H1 (cell line): Measurements from ENCODE around the gene TTC28. TPM values are rescaled to one million over a fixed set of nuclear protein-coding genes. Genes with fewer than 3 reads are reported as not detected.

Experiments used
- CTCF ChIA-PET: fragments of 300-600 bp; sonication (Branson Sonifier 250); formaldehyde crosslinking; loops from one replicate; lab custom pipeline; 2021; ENCODE audit not compliant: partially characterized antibody; lab: Charles Lee
- POLR2A ChIA-PET: fragments of 300-600 bp; sonication (Branson Sonifier 250); formaldehyde crosslinking; loops from one replicate; lab custom pipeline; 2021; ENCODE audit warnings: inconsistent platforms; ENCODE audit not compliant: partially characterized antibody; lab: Charles Lee
- DNase-seq, 2 experiments: peaks; one replicate each; pipeline versions ENCODE4 v3.0.0 to v3.0.0-alpha.2; 2010 to 2022; ENCODE audit warnings: low spot score in 2 of 2, low read depth in 1 of 2, mixed read lengths in 1 of 2
- FAIRE-seq: peaks from 2 replicates; lab custom pipeline; 2011; peaks lifted over from hg19 to GRCh38; lab: Jason Lieb, UNC
- H2AFZ ChIP-seq: 2 replicates; pipeline ENCODE4 v1.8.1; 2012; ENCODE audit warnings: low read length, inconsistent platforms
- H2AK5ac ChIP-seq: 2 replicates; pipeline ENCODE4 v1.6.1; 2013; ENCODE audit warnings: low read depth, low read length
- H2BK120ac ChIP-seq: replicated peaks from 2 replicates; pipeline ENCODE3; 2013; ENCODE audit warnings: low read depth, low read length, inconsistent platforms
- H2BK12ac ChIP-seq: 2 replicates; pipeline ENCODE4 v1.6.1; 2013; ENCODE audit warnings: low read depth, low read length
- H2BK15ac ChIP-seq: 2 replicates; pipeline ENCODE4 v1.6.1; 2013; ENCODE audit warnings: low read length
- H2BK20ac ChIP-seq: 2 replicates; pipeline ENCODE4 v1.6.1; 2013; ENCODE audit warnings: low read length
- H2BK5ac ChIP-seq: 2 replicates; pipeline ENCODE4 v1.6.1; 2013; ENCODE audit warnings: low read depth, low read length
- H3K14ac ChIP-seq: 2 replicates; pipeline ENCODE4 v1.6.1; 2013; ENCODE audit warnings: inconsistent platforms; ENCODE audit not compliant: insufficient read length
- H3K18ac ChIP-seq: 2 replicates; pipeline ENCODE4 v1.6.1; 2013; ENCODE audit warnings: low read length; ENCODE audit errors: extremely low read depth
- H3K23ac ChIP-seq: 2 replicates; pipeline ENCODE4 v1.6.1; 2013; ENCODE audit warnings: inconsistent platforms; ENCODE audit not compliant: insufficient read length
- H3K23me2 ChIP-seq: 2 replicates; pipeline ENCODE4 v1.6.1; 2013; ENCODE audit warnings: low read depth, low read length
- H3K27ac ChIP-seq: 2 replicates; pipeline ENCODE4 v1.6.1; 2011; ENCODE audit warnings: low read depth, low read length, inconsistent platforms
- H3K27me3 ChIP-seq, 4 experiments: replicated peaks in 1 of 4; 1 replicate in 1 of 4; 2 replicates in 3 of 4; pipeline versions ENCODE4 v1.6.1 to v1.8.1; 2011 to 2013; ENCODE audit warnings: low read length in 3 of 4, mild to moderate bottlenecking in 3 of 4, inconsistent platforms in 2 of 4, mixed read lengths in 2 of 4, moderate library complexity in 1 of 4; ENCODE audit not compliant: control insufficient read depth in 3 of 4, insufficient read depth in 3 of 4; ENCODE audit errors: extremely low read depth in 1 of 4
- H3K36me3 ChIP-seq, 4 experiments: 2 replicates each; pipeline versions ENCODE4 v1.6.1 to v1.8.1; 2011 to 2013; ENCODE audit warnings: mild to moderate bottlenecking in 4 of 4, low read length in 3 of 4, moderate library complexity in 2 of 4, control low read depth in 1 of 4, inconsistent platforms in 1 of 4; ENCODE audit not compliant: insufficient read depth in 4 of 4, control insufficient read depth in 2 of 4
- H3K4ac ChIP-seq: replicated peaks from 2 replicates; pipeline ENCODE3; 2013; ENCODE audit warnings: low read length, low read depth, mixed read lengths, inconsistent platforms; ENCODE audit not compliant: insufficient read length
- H3K4me1 ChIP-seq, 4 experiments: replicated peaks in 1 of 4; 1 replicate in 1 of 4; 2 replicates in 3 of 4; pipeline versions ENCODE4 v1.6.1 to v1.8.1; 2011 to 2013; ENCODE audit warnings: low read length in 3 of 4, inconsistent platforms in 2 of 4, mixed read lengths in 1 of 4; ENCODE audit not compliant: insufficient read depth in 4 of 4, control insufficient read depth in 3 of 4
- H3K4me2 ChIP-seq, 2 experiments: 2 replicates each; pipeline versions ENCODE4 v1.6.1 to v1.8.1; 2011 to 2013; ENCODE audit warnings: low read depth in 2 of 2, low read length in 2 of 2, control low read depth in 1 of 2, inconsistent platforms in 1 of 2, mild to moderate bottlenecking in 1 of 2; ENCODE audit not compliant: insufficient read depth in 1 of 2
- H3K4me3 ChIP-seq, 4 experiments: fragments of 200-600, 300-600 bp in 1 of 4; sonication (generic), shearing (Covaris generic), sonication (Bioruptor Twin) in 1 of 4; 2 replicates each; pipeline versions ENCODE4 v1.5.1 to v1.8.1; 2011 to 2016; ENCODE audit warnings: low read length in 4 of 4, low read depth in 3 of 4, control low read depth in 2 of 4, inconsistent platforms in 2 of 4, mild to moderate bottlenecking in 2 of 4, mixed read lengths in 1 of 4, moderate library complexity in 1 of 4; ENCODE audit not compliant: insufficient read depth in 2 of 4; ENCODE audit errors: extremely low read depth in 1 of 4
- H3K56ac ChIP-seq: replicated peaks from 2 replicates; pipeline ENCODE3; 2013; ENCODE audit warnings: low read depth, mild to moderate bottlenecking, mixed read lengths, low read length, inconsistent platforms; ENCODE audit not compliant: insufficient read length
- H3K79me1 ChIP-seq: 2 replicates; pipeline ENCODE4 v1.6.1; 2013; ENCODE audit warnings: low read depth, low read length, control low read depth
- H3K79me2 ChIP-seq, 2 experiments: 2 replicates each; pipeline versions ENCODE4 v1.6.1 to v1.8.1; 2012 to 2013; ENCODE audit warnings: low read length in 2 of 2, mild to moderate bottlenecking in 2 of 2, inconsistent platforms in 1 of 2; ENCODE audit not compliant: insufficient read depth in 2 of 2, control insufficient read depth in 1 of 2
- H3K9ac ChIP-seq, 4 experiments: replicated peaks in 1 of 4; 1 replicate in 1 of 4; 2 replicates in 3 of 4; pipeline versions ENCODE4 v1.6.1 to v1.8.1; 2011 to 2013; ENCODE audit warnings: low read depth in 3 of 4, low read length in 3 of 4, control low read depth in 2 of 4, mild to moderate bottlenecking in 2 of 4, moderate library complexity in 2 of 4, inconsistent platforms in 1 of 4; ENCODE audit errors: extremely low read depth in 1 of 4
- H3K9me3 ChIP-seq, 2 experiments: 2 replicates each; pipeline versions ENCODE4 v1.6.1 to v1.8.1; 2012 to 2013; ENCODE audit warnings: mild to moderate bottlenecking in 2 of 2, moderate library complexity in 2 of 2, control low read depth in 1 of 2, inconsistent platforms in 1 of 2, low read depth in 1 of 2, low read length in 1 of 2, mixed read lengths in 1 of 2; ENCODE audit not compliant: insufficient read depth in 2 of 2
- H4K20me1 ChIP-seq, 2 experiments: replicated peaks in 1 of 2; 2 replicates each; pipeline versions ENCODE3 to v1.8.1; 2011 to 2013; ENCODE audit warnings: inconsistent platforms in 2 of 2, low read length in 2 of 2, mild to moderate bottlenecking in 1 of 2; ENCODE audit not compliant: insufficient read depth in 2 of 2, control insufficient read depth in 1 of 2
- H4K5ac ChIP-seq: 2 replicates; pipeline ENCODE4 v1.6.1; 2013; ENCODE audit warnings: low read length, low read depth, mixed read lengths, inconsistent platforms; ENCODE audit not compliant: insufficient read length
- H4K8ac ChIP-seq: 2 replicates; pipeline ENCODE4 v1.8.0; 2013; ENCODE audit warnings: mild to moderate bottlenecking, moderate library complexity, low read length, inconsistent platforms; ENCODE audit not compliant: insufficient read depth; ENCODE audit errors: extremely low read depth
- H4K91ac ChIP-seq: replicated peaks from 2 replicates; pipeline ENCODE3; 2013; ENCODE audit warnings: low read length, mixed read lengths, inconsistent platforms; ENCODE audit not compliant: insufficient read length
- CHD1 ChIP-seq: IDR thresholded peaks from 2 replicates; pipeline ENCODE4 v1.6.1; 2012; ENCODE audit warnings: low read depth, low read length, improper control_type of control experiment
- CTCF ChIP-seq, 3 experiments: IDR thresholded peaks; 1 replicate in 2 of 3; 2 replicates in 1 of 3; pipeline versions ENCODE4 v1.5.1 to v1.6.1; 2011; ENCODE audit warnings: low read length in 3 of 3, mild to moderate bottlenecking in 3 of 3, inconsistent platforms in 2 of 3, low read depth in 1 of 3, moderate library complexity in 1 of 3; ENCODE audit not compliant: insufficient read depth in 1 of 3; ENCODE audit errors: control extremely low read depth in 1 of 3
- EZH2 ChIP-seq: fragments of 200-600 bp; sonication (generic); IDR thresholded peaks from 2 replicates; pipeline ENCODE4 v1.7.1; 2012; ENCODE audit warnings: low read depth, mild to moderate bottlenecking, moderate library complexity, low read length, inconsistent platforms; ENCODE audit not compliant: severe bottlenecking
- FOSL1 ChIP-seq: IDR thresholded peaks from 2 replicates; pipeline ENCODE4 v1.6.1; 2011; ENCODE audit warnings: mild to moderate bottlenecking, low read depth, low read length, moderate library complexity; ENCODE audit not compliant: insufficient read depth
- GABPA ChIP-seq: IDR thresholded peaks from 2 replicates; pipeline ENCODE4 v1.6.1; 2011; ENCODE audit warnings: mild to moderate bottlenecking, low read length, moderate library complexity, borderline replicate concordance; ENCODE audit not compliant: insufficient read depth
- MAX ChIP-seq: IDR thresholded peaks from 2 replicates; pipeline ENCODE4 v1.6.1; 2012; ENCODE audit warnings: inconsistent platforms
- SP1 ChIP-seq: IDR thresholded peaks from 2 replicates; pipeline ENCODE4 v1.6.1; 2011; ENCODE audit warnings: low read depth, low read length
- SP2 ChIP-seq: IDR thresholded peaks from 2 replicates; pipeline ENCODE4 v1.6.1; 2012; ENCODE audit warnings: mild to moderate bottlenecking, low read length, inconsistent platforms
- SRF ChIP-seq: IDR thresholded peaks from 2 replicates; pipeline ENCODE4 v1.6.1; 2011; ENCODE audit warnings: mild to moderate bottlenecking, low read depth, low read length, moderate library complexity
- SUZ12 ChIP-seq: fragments of 200-600 bp; sonication (generic); IDR thresholded peaks from 2 replicates; pipeline ENCODE4 v1.6.1; 2012; ENCODE audit warnings: mild to moderate bottlenecking, inconsistent platforms, low read length, moderate library complexity, mixed read lengths
- TAF7 ChIP-seq: optimal IDR thresholded peaks from 2 replicates; pipeline ENCODE3; 2011; ENCODE audit warnings: low read depth, mild to moderate bottlenecking, inconsistent platforms, low read length, moderate library complexity, borderline replicate concordance
- TBP ChIP-seq: IDR thresholded peaks from 2 replicates; pipeline ENCODE4 v1.6.1; 2011; ENCODE audit warnings: low read depth, low read length, improper control_type of control experiment
- YY1 ChIP-seq: IDR thresholded peaks from 2 replicates; pipeline ENCODE4 v1.6.1; 2011; ENCODE audit warnings: low read depth, mild to moderate bottlenecking, low read length
- polyA plus RNA-seq, 7 experiments: library from polyadenylated mRNA; depleted of rRNA in 3 of 7; stranded (reverse) in 5 of 7; unstranded in 2 of 7; fragments of >200 nt in 5 of 7; fragments of 200-250 nt in 2 of 7; gene quantifications; 1 replicate in 5 of 7; 2 replicates in 1 of 7; 4 replicates in 1 of 7; pipeline versions ENCODE4 v1.2.1 to v1.2.3, GENCODE V29; 2011 to 2013; ENCODE audit warnings: missing spikeins in 2 of 7, mixed read lengths in 2 of 7
- total RNA-seq: library from RNA; stranded (reverse); fragmentation: NEBNext Ultra II Directional; extraction: Animal tissue kit (Norgen Biotek cat#: 25700); gene quantifications from 2 replicates; pipeline ENCODE4 v1.2.1, GENCODE V29; 2021

TTC28 gene
- total and polyA plus RNA-seq, 2 of the 8 experiments (the other 6 are each of a cell fraction or from before 2014, with no cell fraction given) = 2.6 to 12.6 TPM

GRCh38 chr22:28360939-28361338, 318.7 kb downstream of the TTC28 start:
- Histone ChIP-seq H2AK5ac (no peak overlapping the region), H3K23ac (no peak overlapping the region), H4K91ac (no peak overlapping the region), H2BK120ac (no peak overlapping the region), H3K27ac (no peak overlapping the region), H3K79me1 (no peaks in the 10 kb centered on the region), H3K79me2 (no peaks in the 10 kb centered on the region), H3K9me3 (peaks cover 12 to 25% of the 10 kb centered on the region in 2 experiments; a peak in 3 of 4 replicates), H3K9ac (no peak overlapping the region), H3K4me1 (peaks cover 0 to 3% (median 0%) of the 10 kb centered on the region in 4 experiments; a peak in 2 of 7 replicates), H2BK12ac (no peak overlapping the region), H3K4me3 (no peak overlapping the region), H4K8ac (no peak overlapping the region), H3K36me3 (peaks cover 0 to 5% (median 0%) of the 10 kb centered on the region in 4 experiments; a peak in 1 of 8 replicates), H3K14ac (no peak overlapping the region), H2BK20ac (no peak overlapping the region), H3K4ac (no peak overlapping the region), H2BK15ac (no peak overlapping the region), H3K56ac (no peak overlapping the region), H2BK5ac (no peak overlapping the region), H4K5ac (no peak overlapping the region), H3K18ac (no peak overlapping the region), H3K4me2 (no peak overlapping the region), H3K27me3 (no peaks in the 10 kb centered on the region), H4K20me1 (peaks cover 0 to 2% of the 10 kb centered on the region in 2 experiments), H3K23me2 (no peaks in the 10 kb centered on the region), H2AFZ (no peak overlapping the region)
- ChIA-PET CTCF (interaction anchor here (1.4 kb wide), 1 partner anchor 10 kb away, joined by 4 read pairs; no protein-coding TSS in a partner anchor), POLR2A (no interaction called here)
- FAIRE-seq (no peak), DNase-seq (no peak)
- no peak for TF ChIP-seq TAF7
- TF ChIP-seq MAX = no peak
- no peak for TF ChIP-seq YY1
- no peak for TF ChIP-seq SRF
- TF ChIP-seq SUZ12 = no peak
- no peak for TF ChIP-seq GABPA
- TF ChIP-seq SP2 = no peak
- TF ChIP-seq SP1 = no peak
- no peak for TF ChIP-seq CHD1
- TF ChIP-seq FOSL1 = no peak
- TF ChIP-seq CTCF (IDR thresholded peaks at IDR 0.05; ENCODE audit: control extremely low read depth in 1 of 3, insufficient read depth in 1 of 3, low read depth in 1 of 3, low read length in 3 of 3) = no peak
- no peak for TF ChIP-seq EZH2
- no peak for TF ChIP-seq TBP
